Right lobe of liver (tissue), 6 donors: ENCODE measurements around the gene WDR88. TPM values are rescaled to one million over a fixed set of nuclear protein-coding genes. Genes with fewer than 3 reads are reported as not detected.

Experiments used
- ATAC-seq, 4 donors: fragments of 200-7000 bp; cut with Tn5 transposase; one replicate each; pipeline ENCODE4 v1.9.1; 2020; ENCODE audit warnings: mild to moderate bottlenecking in 4 of 4, moderate library complexity in 4 of 4
- DNase-seq, 3 donors: peaks; one replicate each; pipeline ENCODE4 v3.0.0-alpha.2; 2020
- H3K27ac ChIP-seq, 3 donors: fragments of 200-600 bp; one replicate each; pipeline ENCODE4 v1.8.0; 2022
- H3K27me3 ChIP-seq, 2 donors: fragments of 200-600 bp; one replicate each; pipeline ENCODE4 v1.8.0; 2022
- H3K36me3 ChIP-seq, 4 donors: fragments of 200-600 bp; sonication (generic) in 1 of 4; one replicate each; pipeline versions ENCODE4 v1.5.1 to v1.8.0; 2017 to 2022; ENCODE audit warnings: control low read depth in 1 of 4
- H3K4me1 ChIP-seq, 4 donors: fragments of 200-600 bp; sonication (generic) in 1 of 4; one replicate each; pipeline versions ENCODE4 v1.5.1 to v1.8.0; 2017 to 2022; ENCODE audit warnings: control low read depth in 1 of 4
- H3K4me3 ChIP-seq, 3 donors: fragments of 200-600 bp; one replicate each; pipeline ENCODE4 v1.8.0; 2022
- H3K9me3 ChIP-seq, 4 donors: fragments of 200-600 bp; sonication (generic) in 1 of 4; one replicate each; pipeline versions ENCODE4 v1.5.1 to v1.8.0; 2017 to 2022; ENCODE audit warnings: control low read depth in 1 of 4
- POLR2A ChIP-seq: fragments of 450-650 bp; IDR thresholded peaks from one replicate; pipeline ENCODE4 v1.6.1; 2017; ENCODE audit warnings: antibody characterized with exemption, mild to moderate bottlenecking
- WGBS: methylation state at CpG from one replicate; pipeline ENCODE4 v1.1.6; 2018; ENCODE audit warnings: low coverage, low lambda C conversion rate; ENCODE audit not compliant: insufficient coverage; ENCODE audit errors: missing lambda C conversion rate; 5-methylcytosine and 5-hydroxymethylcytosine counted together
- intact Hi-C, 2 donors: fragments of 100-400 bp; cut with DNase I; formaldehyde crosslinking; loops; one replicate each; pipeline versions ENCODE4 v1.11.2 to v1.14.1; 2022
- total RNA-seq, 6 experiments: library from RNA; depleted of rRNA in 2 of 6; stranded (reverse); fragments of >200 nt in 2 of 6; fragmentation: NEBNext Ultra II Directional in 3 of 6; extraction: Animal tissue kit (Norgen Biotek cat#: 25700) in 3 of 6; gene quantifications; one replicate each; pipeline versions ENCODE4 v1.1.0 to v1.2.4, GENCODE V29; 2016 to 2023
- TF ChIP-seq, protein P1 (sequence below), 4 donors: fragments of 200-600 bp in 3 of 4; fragments of 450-650 bp in 1 of 4; IDR thresholded peaks; one replicate each; pipeline versions ENCODE4 v1.5.1 to v1.8.0; 2016 to 2022; ENCODE audit warnings: antibody characterized with exemption in 4 of 4, mild to moderate bottlenecking in 2 of 4
- donor health status: DM: no; HTN: yes; CAD: no.
- donor health status: DM: no; HTN: no; CAD: no.
- donor health status: DM: no; HTN: no; CAD: no.
- donor health status: DM: no; HTN: yes; CAD: no.
- donor health status: DM: no; HTN: yes; CAD: no.

The WDR88 gene
- total RNA-seq, 6 experiments from 2014 or later = not detected

DNA sequence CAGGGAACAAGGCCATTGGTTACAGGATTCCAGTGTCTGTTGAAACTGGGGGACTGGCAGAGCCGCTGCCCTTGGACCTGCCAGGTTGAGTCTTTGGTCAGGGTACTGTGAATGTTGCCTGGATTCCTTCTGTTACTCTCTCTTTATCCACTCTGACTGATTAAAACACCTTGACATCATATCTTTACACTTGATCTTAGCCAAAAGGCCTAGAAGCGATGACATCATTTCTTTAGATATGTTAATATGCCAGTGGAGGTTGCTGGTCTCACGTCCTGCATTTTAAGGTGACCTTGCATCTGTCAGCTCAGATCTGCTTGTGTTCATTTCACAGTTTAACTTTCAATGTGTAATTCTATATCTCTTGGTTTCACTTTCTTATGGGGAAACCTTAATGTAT lies 41.7 kb upstream of the WDR88 start:
- H3K9me3 ChIP-seq = no peaks in the 10 kb centered on the region
- 91% methylated on average over 2 of the region's 3 CpGs for WGBS
- intact Hi-C loops = no loop called here
- TF ChIP-seq POLR2A = no peak
- TF ChIP-seq, protein P1, sequence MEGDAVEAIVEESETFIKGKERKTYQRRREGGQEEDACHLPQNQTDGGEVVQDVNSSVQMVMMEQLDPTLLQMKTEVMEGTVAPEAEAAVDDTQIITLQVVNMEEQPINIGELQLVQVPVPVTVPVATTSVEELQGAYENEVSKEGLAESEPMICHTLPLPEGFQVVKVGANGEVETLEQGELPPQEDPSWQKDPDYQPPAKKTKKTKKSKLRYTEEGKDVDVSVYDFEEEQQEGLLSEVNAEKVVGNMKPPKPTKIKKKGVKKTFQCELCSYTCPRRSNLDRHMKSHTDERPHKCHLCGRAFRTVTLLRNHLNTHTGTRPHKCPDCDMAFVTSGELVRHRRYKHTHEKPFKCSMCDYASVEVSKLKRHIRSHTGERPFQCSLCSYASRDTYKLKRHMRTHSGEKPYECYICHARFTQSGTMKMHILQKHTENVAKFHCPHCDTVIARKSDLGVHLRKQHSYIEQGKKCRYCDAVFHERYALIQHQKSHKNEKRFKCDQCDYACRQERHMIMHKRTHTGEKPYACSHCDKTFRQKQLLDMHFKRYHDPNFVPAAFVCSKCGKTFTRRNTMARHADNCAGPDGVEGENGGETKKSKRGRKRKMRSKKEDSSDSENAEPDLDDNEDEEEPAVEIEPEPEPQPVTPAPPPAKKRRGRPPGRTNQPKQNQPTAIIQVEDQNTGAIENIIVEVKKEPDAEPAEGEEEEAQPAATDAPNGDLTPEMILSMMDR (IDR thresholded peaks at IDR 0.05) = no peak
- H3K27ac ChIP-seq = no peak overlapping the region
- ATAC-seq (no peak), DNase-seq (no peak)
- no peak overlapping the region for H3K4me3 ChIP-seq
- H3K36me3 ChIP-seq = peaks cover 1 to 55% (median 14%) of the 10 kb centered on the region in 4 donors
- no peaks in the 10 kb centered on the region for H3K4me1 ChIP-seq
- H3K27me3 ChIP-seq = no peaks in the 10 kb centered on the region

DNA sequence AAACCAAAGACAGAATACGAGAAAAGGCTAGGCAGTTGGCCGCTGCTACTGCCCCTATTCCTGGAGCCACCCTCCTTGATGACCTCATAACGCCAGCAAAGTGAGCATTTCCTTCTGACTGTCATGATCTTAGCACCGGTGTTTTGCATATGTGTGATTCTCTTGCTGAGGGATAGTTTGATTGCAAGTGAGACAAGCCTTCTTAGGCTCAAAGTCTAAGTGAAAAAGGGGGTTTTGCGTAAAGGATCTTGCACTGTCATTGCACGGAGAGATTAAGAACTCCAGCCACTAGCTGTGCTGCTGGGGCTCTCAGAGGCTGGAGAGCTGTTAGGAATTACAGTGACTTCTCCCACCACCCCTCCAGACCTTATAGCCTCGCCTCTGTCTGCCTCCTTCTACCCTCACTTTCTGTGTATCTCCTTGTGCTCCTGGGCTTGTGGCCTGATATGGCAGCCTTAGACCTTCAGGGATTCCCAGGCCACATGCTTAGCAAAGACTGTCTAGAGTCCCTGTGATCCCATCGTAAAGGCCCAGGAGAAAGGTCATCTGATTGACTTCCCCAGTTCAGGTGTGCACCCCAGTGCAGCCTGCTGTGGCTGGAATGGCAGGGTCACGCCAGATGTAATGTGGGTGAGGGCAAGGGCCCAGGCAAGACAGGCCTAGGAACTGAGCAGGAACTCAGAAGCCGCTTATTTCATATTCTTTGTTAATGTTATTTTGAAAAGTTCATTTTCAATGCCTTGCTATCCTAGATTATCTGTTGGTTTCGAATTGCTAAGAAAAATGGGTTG lies 38.3 kb upstream of the WDR88 start:
- H3K9me3 ChIP-seq = no peaks in the 10 kb centered on the region
- H3K27ac ChIP-seq = no peak overlapping the region
- no peaks in the 10 kb centered on the region for H3K27me3 ChIP-seq
- TF ChIP-seq POLR2A = no peak
- TF ChIP-seq, protein P1 (IDR thresholded peaks at IDR 0.05) = no peak
- H3K4me1 ChIP-seq = no peaks in the 10 kb centered on the region
- WGBS = 88% methylated on average over 10 of the region's 11 CpGs
- peaks cover 3 to 74% (median 18%) of the 10 kb centered on the region in 4 donors for H3K36me3 ChIP-seq
- intact Hi-C loops = no loop called here
- H3K4me3 ChIP-seq = no peak overlapping the region
- ATAC-seq (no peak), DNase-seq (no peak)

DNA sequence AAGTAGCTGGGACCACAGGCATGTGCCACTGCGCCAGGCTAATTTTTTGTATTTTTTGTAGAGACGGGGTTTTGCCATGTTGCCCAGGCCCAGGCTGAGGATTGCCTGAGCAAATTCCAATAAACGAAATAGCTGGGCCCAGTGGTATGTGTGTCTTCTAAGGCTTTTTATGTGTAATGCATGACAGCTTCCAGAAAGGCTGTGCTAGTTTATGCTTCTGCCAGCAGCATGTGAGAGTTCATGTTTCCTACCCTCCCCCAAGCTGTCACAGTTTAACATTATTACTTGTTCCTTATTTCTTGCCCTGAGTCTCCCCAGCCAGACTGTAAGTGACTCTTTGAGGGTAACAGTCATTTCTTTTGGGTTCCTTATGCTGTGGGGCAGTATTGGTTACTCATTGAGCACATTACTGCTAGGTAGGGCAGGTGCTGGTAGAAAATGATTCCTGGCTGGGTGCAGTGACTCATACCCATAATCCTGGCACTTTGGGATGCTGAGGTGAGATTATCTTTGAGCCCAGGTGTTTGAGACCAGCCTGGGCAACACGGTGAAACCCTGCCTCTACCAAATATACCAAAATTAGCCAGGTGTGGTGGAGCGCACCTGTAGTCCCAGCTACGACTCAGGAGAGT lies 37.4 kb upstream of the WDR88 start:
- no peaks in the 10 kb centered on the region for H3K4me1 ChIP-seq
- ATAC-seq (no peak), DNase-seq (no peak)
- WGBS = 84% methylated on average over 4 of the region's 6 CpGs
- H3K9me3 ChIP-seq = no peaks in the 10 kb centered on the region
- no peak overlapping the region for H3K27ac ChIP-seq
- no peaks in the 10 kb centered on the region for H3K27me3 ChIP-seq
- TF ChIP-seq POLR2A = no peak
- TF ChIP-seq, protein P1 (IDR thresholded peaks at IDR 0.05) = no peak
- intact Hi-C loops = no loop called here
- peaks cover 3 to 69% (median 18%) of the 10 kb centered on the region in 4 donors for H3K36me3 ChIP-seq
- no peak overlapping the region for H3K4me3 ChIP-seq

DNA sequence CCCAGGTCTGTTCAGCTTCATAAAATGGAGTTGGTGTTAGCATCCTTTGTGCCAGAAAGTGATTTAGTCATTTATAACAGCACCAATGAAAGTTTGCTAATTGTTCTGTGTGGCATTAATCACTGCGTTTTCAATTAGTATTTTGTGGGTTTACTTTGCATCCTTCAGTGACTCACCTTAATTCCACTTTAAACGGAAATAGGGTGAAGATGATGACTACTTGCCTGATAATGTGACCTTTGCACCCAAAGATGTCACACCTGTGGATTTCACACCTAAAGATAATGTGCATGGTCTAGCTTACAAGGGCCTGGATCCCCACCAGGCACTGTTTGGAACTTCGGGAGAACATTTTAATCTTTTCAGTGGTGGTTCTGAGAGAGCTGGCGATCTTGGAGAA lies 35.9 kb upstream of the WDR88 start:
- Histone ChIP-seq H3K9me3 (no peaks in the 10 kb centered on the region), H3K27me3 (no peaks in the 10 kb centered on the region), H3K4me1 (no peaks in the 10 kb centered on the region), H3K4me3 (no peak overlapping the region), H3K36me3 (peaks cover 0 to 61% (median 11%) of the 10 kb centered on the region in 4 donors), H3K27ac (no peak overlapping the region)
- TF ChIP-seq, protein P1 (IDR thresholded peaks at IDR 0.05) = no peak
- no peak for TF ChIP-seq POLR2A
- intact Hi-C loops = no loop called here
- no peak for DNase-seq
- 91% methylated on average over 4 of the region's 4 CpGs for WGBS
- no peak for ATAC-seq
